CD4-positive, CD25-positive, alpha-beta regulatory T cell (primary cell): ENCODE measurements around the gene PLEKHM3. TPM values are rescaled to one million over a fixed set of nuclear protein-coding genes. Genes with fewer than 3 reads are reported as not detected.
A peak's percentile ranks its signal among the peaks of the same experiment; 100 is the strongest.
"Not testable (repeated sequence)": the region's sequence is repeated elsewhere in the genome, so short reads cannot be mapped to it uniquely, and the experiment has no call there.

ENCODE experiments used
- ATAC-seq, 2 donors: fragments of 150-1000 bp; cut with Tn5 transposase; one replicate each; pipeline ENCODE4 v1.10.0; 2021; ENCODE audit warnings: low read depth in 2 of 2, moderate number of reproducible peaks in 2 of 2, moderate library complexity in 1 of 2
- DNase-seq, 3 donors: peaks; one replicate each; pipeline versions ENCODE4 v3.0.0 to v3.0.0-alpha.2; 2012 to 2022; ENCODE audit warnings: mixed read lengths in 1 of 3
- H3K27ac ChIP-seq: one replicate; pipeline ENCODE4 v1.7.0; 2013; ENCODE audit warnings: mild to moderate bottlenecking, low read length; ENCODE audit not compliant: insufficient read depth, poor library complexity, severe bottlenecking
- H3K27me3 ChIP-seq: one replicate; pipeline ENCODE4 v1.7.0; 2013; ENCODE audit warnings: low read length; ENCODE audit not compliant: control insufficient read depth, insufficient read depth
- H3K36me3 ChIP-seq: one replicate; pipeline ENCODE4 v1.7.0; 2013; ENCODE audit warnings: mild to moderate bottlenecking, low read length, moderate library complexity; ENCODE audit not compliant: control insufficient read depth, insufficient read depth
- H3K4me1 ChIP-seq: 2 replicates; pipeline ENCODE4 v1.7.0; 2013; ENCODE audit warnings: mild to moderate bottlenecking, low read length; ENCODE audit not compliant: insufficient read depth, control insufficient read depth, poor library complexity, severe bottlenecking
- H3K4me3 ChIP-seq: one replicate; pipeline ENCODE4 v1.7.0; 2013; ENCODE audit warnings: low read depth, mild to moderate bottlenecking, low read length, moderate library complexity
- H3K9me3 ChIP-seq, 2 experiments: 1 replicate in 1 of 2; 2 replicates in 1 of 2; pipeline ENCODE4 v1.7.0; 2013; ENCODE audit warnings: low read length in 2 of 2, mild to moderate bottlenecking in 1 of 2, moderate library complexity in 1 of 2; ENCODE audit not compliant: control insufficient read depth in 2 of 2
- H3K27ac Mint-ChIP-seq, 3 donors: one replicate each; pipeline ENCODE4 v1.8.0; 2020 to 2022; ENCODE audit warnings: mild to moderate bottlenecking in 3 of 3, mixed read lengths in 3 of 3, moderate library complexity in 2 of 3
- H3K27me3 Mint-ChIP-seq: one replicate; pipeline ENCODE4 v1.8.0; 2022; ENCODE audit warnings: mild to moderate bottlenecking, mixed read lengths
- H3K36me3 Mint-ChIP-seq: one replicate; pipeline ENCODE4 v1.8.0; 2020; ENCODE audit warnings: mixed read lengths
- H3K4me1 Mint-ChIP-seq, 4 donors: one replicate each; pipeline ENCODE4 v1.8.0; 2020 to 2022; ENCODE audit warnings: mixed read lengths in 4 of 4, mild to moderate bottlenecking in 1 of 4
- H3K4me3 Mint-ChIP-seq, 4 donors: one replicate each; pipeline ENCODE4 v1.8.0; 2020 to 2022; ENCODE audit warnings: mild to moderate bottlenecking in 4 of 4, mixed read lengths in 4 of 4, moderate library complexity in 3 of 4
- H3K9me3 Mint-ChIP-seq, 7 donors: one replicate each; pipeline ENCODE4 v1.8.0; 2020 to 2022; ENCODE audit warnings: mixed read lengths in 7 of 7, mild to moderate bottlenecking in 3 of 7, moderate library complexity in 2 of 7
- polyA plus RNA-seq, 4 donors: library from polyadenylated mRNA; unstranded; fragments of 300-500 nt; fragmentation: Illumina TruSeq; gene quantifications; one replicate each; pipeline ENCODE4 v1.2.3, GENCODE V29; 2021
- total RNA-seq: library from RNA; stranded (reverse); gene quantifications from one replicate; pipeline ENCODE4 v1.2.3, GENCODE V29; 2022

The PLEKHM3 gene
- total and polyA plus RNA-seq, 5 donors from 2014 or later: 2.7 to 15.1 (median 3.4) TPM

DNA sequence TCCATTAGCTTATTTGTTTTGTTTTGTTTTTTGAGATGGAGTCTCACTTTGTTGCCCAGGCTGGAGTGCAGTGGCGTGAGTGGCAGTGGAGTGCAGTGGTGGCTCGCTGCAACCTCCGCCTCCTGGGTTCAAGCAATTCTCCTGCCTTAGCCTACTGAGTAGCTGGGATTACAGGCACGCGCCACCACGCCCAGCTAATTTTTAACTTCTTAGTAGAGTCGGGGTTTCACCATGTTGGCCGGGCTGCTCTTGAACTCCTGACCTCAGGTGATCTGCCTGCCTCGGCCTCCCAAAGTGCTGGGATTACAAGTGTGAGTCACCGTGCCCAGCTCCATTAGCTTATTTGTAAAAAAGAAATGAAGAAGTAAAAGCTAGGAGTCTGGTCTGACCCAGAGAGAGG, 213.7 kb downstream of the PLEKHM3 start:
- DNase-seq, ATAC-seq, H3K4me3 ChIP-seq, H3K36me3 ChIP-seq, H3K36me3 Mint-ChIP-seq, H3K27ac Mint-ChIP-seq, H3K9me3 ChIP-seq, H3K27me3 ChIP-seq, H3K9me3 Mint-ChIP-seq, H3K4me3 Mint-ChIP-seq, H3K4me1 Mint-ChIP-seq, H3K27ac ChIP-seq, H3K4me1 ChIP-seq, H3K27me3 Mint-ChIP-seq: not testable (repeated sequence)

DNA sequence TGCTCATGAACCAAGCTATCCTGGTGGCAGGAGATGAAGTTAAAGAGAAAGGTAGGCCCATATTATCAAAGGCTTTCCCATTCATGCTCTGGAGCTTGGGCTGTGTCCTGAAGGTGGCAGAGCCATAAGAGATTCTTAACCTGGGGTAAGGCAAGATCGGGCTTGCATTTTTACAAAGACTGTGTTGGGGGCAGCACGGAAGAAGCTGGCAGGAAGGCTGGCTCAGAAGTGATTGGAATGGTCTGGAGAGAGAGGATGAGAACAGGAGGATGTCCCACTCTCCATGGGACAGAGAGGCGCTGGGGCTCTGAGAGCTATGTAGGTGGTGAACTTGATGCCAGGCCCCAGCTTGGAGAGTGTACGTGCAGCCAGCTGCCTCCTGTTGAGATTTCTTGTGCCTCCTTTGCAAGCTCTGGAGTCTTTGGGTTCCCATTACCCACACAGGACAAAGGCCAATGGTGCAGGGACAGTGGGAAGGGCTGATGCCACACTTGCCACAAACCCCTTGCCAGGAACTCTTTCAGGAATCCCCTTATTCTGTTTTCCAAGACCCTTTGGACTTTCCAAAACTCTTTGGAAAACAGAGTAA, 215.0 kb downstream of the PLEKHM3 start:
- Mint-ChIP-seq H3K27ac (no peak overlapping the region), H3K9me3 (peaks cover 0 to under 1% (median 0%) of the 10 kb centered on the region in 7 donors), H3K4me3 (no peak overlapping the region), H3K36me3 (peaks cover 3% of the 10 kb centered on the region), H3K27me3 (peaks cover 8% of the 10 kb centered on the region), H3K4me1 (no peaks in the 10 kb centered on the region)
- DNase-seq (no peak), ATAC-seq (no peak)
- Histone ChIP-seq H3K4me3 (no peak overlapping the region), H3K36me3 (no peaks in the 10 kb centered on the region), H3K27me3 (no peaks in the 10 kb centered on the region), H3K27ac (no peak overlapping the region), H3K4me1 (no peaks in the 10 kb centered on the region), H3K9me3 (no peaks in the 10 kb centered on the region)

DNA sequence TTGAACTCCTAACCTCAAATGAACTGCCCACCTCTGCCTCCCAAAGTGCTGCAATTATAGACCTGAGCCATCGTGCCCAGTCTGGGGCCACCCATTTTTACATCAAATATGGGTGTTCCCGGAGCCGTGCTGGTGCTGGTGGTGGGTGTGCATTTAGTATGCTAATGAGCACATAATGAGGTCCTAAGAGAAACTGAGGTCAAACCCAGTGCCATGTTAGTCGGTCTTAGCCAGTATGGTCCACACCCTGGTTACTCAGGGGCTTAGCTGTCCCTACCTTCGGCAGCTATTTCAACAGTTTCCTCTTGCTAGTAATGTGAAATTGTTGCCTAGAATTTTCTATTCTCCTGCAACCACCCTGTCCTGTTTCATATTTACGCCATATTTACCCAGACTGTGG, 217.2 kb downstream of the PLEKHM3 start:
- DNase-seq (no peak), ATAC-seq (no peak)
- Histone ChIP-seq H3K27me3 (no peaks in the 10 kb centered on the region), H3K4me1 (no peaks in the 10 kb centered on the region), H3K4me3 (no peak overlapping the region), H3K9me3 (no peaks in the 10 kb centered on the region), H3K36me3 (no peaks in the 10 kb centered on the region), H3K27ac (no peak overlapping the region)
- Mint-ChIP-seq H3K27me3 (peaks cover 8% of the 10 kb centered on the region), H3K36me3 (peaks cover 3% of the 10 kb centered on the region), H3K9me3 (no peaks in the 10 kb centered on the region), H3K27ac (no peak overlapping the region), H3K4me1 (no peaks in the 10 kb centered on the region), H3K4me3 (no peak overlapping the region)

DNA sequence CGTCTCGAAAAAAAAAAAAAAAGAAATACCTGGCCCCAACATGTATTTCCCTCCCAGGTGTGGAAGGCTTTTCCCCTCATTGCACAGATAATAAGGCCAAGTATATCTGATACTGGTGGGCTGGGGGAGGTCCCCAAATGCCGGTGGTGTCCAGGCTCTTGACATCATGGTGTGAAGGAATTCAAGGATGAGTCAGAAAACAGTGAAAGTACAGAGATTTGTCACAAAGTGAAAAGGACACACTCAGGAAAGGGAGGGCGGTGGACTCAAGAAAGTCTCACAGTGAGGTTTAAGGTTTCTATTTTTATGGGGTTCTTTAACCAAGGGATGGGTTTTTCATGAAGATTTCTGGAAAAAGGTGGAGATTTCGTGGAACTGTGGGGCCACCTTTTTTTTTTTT, 217.8 kb downstream of the PLEKHM3 start:
- Mint-ChIP-seq H3K4me1 (no peaks in the 10 kb centered on the region), H3K27me3 (peaks cover 8% of the 10 kb centered on the region), H3K27ac (no peak overlapping the region), H3K36me3 (peaks cover 3% of the 10 kb centered on the region), H3K9me3 (no peaks in the 10 kb centered on the region), H3K4me3 (no peak overlapping the region)
- DNase-seq (peak in 1 of 3 donors; percentile 29), ATAC-seq (no peak)
- Histone ChIP-seq H3K4me1 (no peaks in the 10 kb centered on the region), H3K36me3 (no peaks in the 10 kb centered on the region), H3K4me3 (no peak overlapping the region), H3K27ac (no peak overlapping the region), H3K9me3 (no peaks in the 10 kb centered on the region), H3K27me3 (no peaks in the 10 kb centered on the region)

- no peak overlapping the region for H3K4me3 Mint-ChIP-seq
- H3K27me3 Mint-ChIP-seq: peaks cover 8% of the 10 kb centered on the region
- ATAC-seq (no peak), DNase-seq (no peak)
- H3K36me3 ChIP-seq: no peaks in the 10 kb centered on the region
- no peaks in the 10 kb centered on the region for H3K27me3 ChIP-seq
- H3K27ac ChIP-seq: no peak overlapping the region
- H3K4me1 Mint-ChIP-seq: no peaks in the 10 kb centered on the region
- no peak overlapping the region for H3K4me3 ChIP-seq
- no peaks in the 10 kb centered on the region for H3K9me3 Mint-ChIP-seq
- peaks cover 3% of the 10 kb centered on the region for H3K36me3 Mint-ChIP-seq
- no peaks in the 10 kb centered on the region for H3K9me3 ChIP-seq
- H3K27ac Mint-ChIP-seq: no peak overlapping the region
- no peaks in the 10 kb centered on the region for H3K4me1 ChIP-seq
Observed at GRCh38 chr2:207805566-207806226, 219.6 kb downstream of the PLEKHM3 start.

- Histone ChIP-seq H3K4me1 (no peaks in the 10 kb centered on the region), H3K9me3 (no peaks in the 10 kb centered on the region)
- no peaks in the 10 kb centered on the region for H3K27me3 Mint-ChIP-seq
Observed at GRCh38 chr2:207802650-207803049, 222.7 kb downstream of the PLEKHM3 start.

DNA sequence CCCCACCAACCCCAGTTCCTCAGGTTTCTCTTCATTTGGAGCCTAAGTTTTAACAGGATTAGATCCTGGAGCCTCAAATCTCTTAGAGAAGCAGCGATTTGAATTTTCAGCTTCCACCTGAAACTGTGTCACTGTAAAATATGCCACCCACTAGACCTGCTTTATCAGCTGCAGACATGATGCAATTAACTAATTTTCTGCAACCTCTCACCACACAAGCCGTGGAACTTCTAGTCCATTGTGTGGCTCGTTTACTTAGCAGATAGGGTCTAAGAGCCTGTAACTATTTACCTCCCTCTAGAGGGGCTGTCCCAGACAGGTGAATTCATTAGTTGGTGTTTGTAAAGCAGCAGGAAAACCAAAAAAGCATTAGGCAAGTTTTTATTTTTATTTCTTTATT, 224.1 kb downstream of the PLEKHM3 start:
- H3K36me3 Mint-ChIP-seq: no peaks in the 10 kb centered on the region
- no peak overlapping the region for H3K27ac Mint-ChIP-seq
- no peak overlapping the region for H3K4me3 ChIP-seq
- H3K27ac ChIP-seq: no peak overlapping the region
- H3K27me3 ChIP-seq: no peaks in the 10 kb centered on the region
- no peaks in the 10 kb centered on the region for H3K4me1 Mint-ChIP-seq
- no peaks in the 10 kb centered on the region for H3K36me3 ChIP-seq
- H3K27me3 Mint-ChIP-seq: no peaks in the 10 kb centered on the region
- H3K4me3 Mint-ChIP-seq: no peak overlapping the region
- ATAC-seq (no peak), DNase-seq (no peak)
- H3K4me1 ChIP-seq: no peaks in the 10 kb centered on the region
- H3K9me3 Mint-ChIP-seq: no peaks in the 10 kb centered on the region
- no peaks in the 10 kb centered on the region for H3K9me3 ChIP-seq

More at GRCh38 chr2:207802650-207803049, 222.7 kb downstream of the PLEKHM3 start:
- Mint-ChIP-seq H3K4me3 (no peak overlapping the region), H3K4me1 (no peaks in the 10 kb centered on the region), H3K27ac (no peak overlapping the region), H3K36me3 (peaks cover 3% of the 10 kb centered on the region), H3K9me3 (no peaks in the 10 kb centered on the region)
- no peak for ATAC-seq
- Histone ChIP-seq H3K27ac (no peak overlapping the region), H3K4me3 (no peak overlapping the region), H3K36me3 (no peaks in the 10 kb centered on the region), H3K27me3 (no peaks in the 10 kb centered on the region)
- DNase-seq: no peak
